ENCODE results near the gene GNAS-AS1. TPM values are rescaled to one million over a fixed set of nuclear protein-coding genes. Genes with fewer than 3 reads are reported as not detected.

GNAS-AS1 gene
- total RNA-seq, result 1 to 10 TPM; 1.0 to 1.6 TPM

GRCh38 chr20:58850693-58851174, at the start of gene GNAS-AS1:
Gene GNAS-AS1 (minus strand): TSS chr20:58850902.
- Mint-ChIP-seq H3K9me3 (no peaks in the 10 kb centered on the region), H3K4me3 (peak within 1 kb of the TSS; percentile 91), H3K27ac (peak within 1 kb of the TSS; percentile 62), H3K36me3 (peaks cover 2% of the 10 kb centered on the region), H3K4me1 (peaks cover 44% of the 10 kb centered on the region), H3K27me3 (peaks cover 57% of the 10 kb centered on the region)
- POLR2A ChIA-PET, result interaction anchor here (1.5 to 2.5 kb wide), 2 partner anchors 181 to 199 kb away, joined by 5 to 21 read pairs; partner anchors contain the start of genes ATP5F1E and STX16
- peak; percentile 77 for ATAC-seq (ENCODE audit: low read depth)
- peak; percentile 85 for DNase-seq

GRCh38 chr20:58900397-58900796, 49.7 kb upstream of the GNAS-AS1 start:
- no peak for DNase-seq
- Mint-ChIP-seq H3K4me3 (no peak overlapping the region), H3K4me1 (peaks cover 52% of the 10 kb centered on the region), H3K36me3 (peaks cover 40% of the 10 kb centered on the region), H3K9me3 (no peaks in the 10 kb centered on the region), H3K27me3 (no peaks in the 10 kb centered on the region), H3K27ac (peak overlapping the region; percentile 26)
- ATAC-seq (ENCODE audit: low read depth), result no peak
- POLR2A ChIA-PET, result interaction anchor here (0.8 kb wide), 1 partner anchor 108 kb away, joined by 3 read pairs; no protein-coding TSS in a partner anchor

- Mint-ChIP-seq H3K27ac (no peak overlapping the region), H3K4me1 (peaks cover 55% of the 10 kb centered on the region), H3K27me3 (no peaks in the 10 kb centered on the region), H3K36me3 (peaks cover 34% of the 10 kb centered on the region), H3K9me3 (no peaks in the 10 kb centered on the region), H3K4me3 (no peak overlapping the region)
- DNase-seq, result no peak
- no peak for ATAC-seq (ENCODE audit: low read depth)
- POLR2A ChIA-PET, result interaction anchor here (0.8 to 1.3 kb wide), 3 partner anchors 9 to 133 kb away, joined by 3 to 7 read pairs (median 3); partner anchors contain the start of gene ATP5F1E
Observed at GRCh38 chr20:58899512-58899911, 48.8 kb upstream of the GNAS-AS1 start.

GRCh38 chr20:58898629-58899408, 48.1 kb upstream of the GNAS-AS1 start:
- POLR2A ChIA-PET, result interaction anchor here (0.8 to 1.3 kb wide), 3 partner anchors 9 to 133 kb away, joined by 3 to 7 read pairs (median 3); partner anchors contain the start of gene ATP5F1E
- H3K4me3 Mint-ChIP-seq, result no peak overlapping the region
- DNase-seq (no peak), ATAC-seq (ENCODE audit: low read depth) (no peak)
- no peak overlapping the region for H3K27ac Mint-ChIP-seq
- peaks cover 34% of the 10 kb centered on the region for H3K36me3 Mint-ChIP-seq
- H3K27me3 Mint-ChIP-seq, result no peaks in the 10 kb centered on the region
- H3K4me1 Mint-ChIP-seq, result peaks cover 61% of the 10 kb centered on the region
- H3K9me3 Mint-ChIP-seq, result no peaks in the 10 kb centered on the region

- Mint-ChIP-seq H3K27me3 (no peaks in the 10 kb centered on the region), H3K9me3 (no peaks in the 10 kb centered on the region), H3K36me3 (peaks cover 34% of the 10 kb centered on the region), H3K4me3 (no peak overlapping the region), H3K27ac (peak overlapping the region; percentile 62), H3K4me1 (peaks cover 57% of the 10 kb centered on the region)
- no peak for DNase-seq
- POLR2A ChIA-PET, result interaction anchor here (1.0 to 2.1 kb wide), 3 partner anchors 10 to 263 kb away, joined by 3 to 9 read pairs (median 6); partner anchors contain the start of gene ATP5F1E
- ATAC-seq (ENCODE audit: low read depth), result no peak
Observed at GRCh38 chr20:58897488-58897887, 46.8 kb upstream of the GNAS-AS1 start.

GRCh38 chr20:58896820-58897219, 46.1 kb upstream of the GNAS-AS1 start:
- POLR2A ChIA-PET, result interaction anchor here (1.0 to 2.1 kb wide), 2 partner anchors 11 to 264 kb away, joined by 3 to 9 read pairs; no protein-coding TSS in a partner anchor
- Mint-ChIP-seq H3K9me3 (no peaks in the 10 kb centered on the region), H3K36me3 (peaks cover 38% of the 10 kb centered on the region), H3K4me1 (peaks cover 54% of the 10 kb centered on the region), H3K27me3 (no peaks in the 10 kb centered on the region), H3K4me3 (no peak overlapping the region), H3K27ac (peak overlapping the region; percentile 40)
- ATAC-seq (ENCODE audit: low read depth), result no peak
- no peak for DNase-seq

- H3K27ac Mint-ChIP-seq, result peak overlapping the region; percentile 78
- no peaks in the 10 kb centered on the region for H3K9me3 Mint-ChIP-seq
- peaks cover 38% of the 10 kb centered on the region for H3K36me3 Mint-ChIP-seq
- POLR2A ChIA-PET, result interaction anchor here (1.0 kb wide), 1 partner anchor 113 kb away, joined by 3 read pairs; no protein-coding TSS in a partner anchor
- peak overlapping the region; percentile 87 for H3K4me3 Mint-ChIP-seq
- no peaks in the 10 kb centered on the region for H3K27me3 Mint-ChIP-seq
- DNase-seq (no peak), ATAC-seq (ENCODE audit: low read depth) (no peak)
- peaks cover 52% of the 10 kb centered on the region for H3K4me1 Mint-ChIP-seq
Observed at GRCh38 chr20:58895448-58896180, 44.9 kb upstream of the GNAS-AS1 start.

GRCh38 chr20:58894652-58895447, 44.1 kb upstream of the GNAS-AS1 start:
- Mint-ChIP-seq H3K27me3 (no peaks in the 10 kb centered on the region), H3K9me3 (no peaks in the 10 kb centered on the region), H3K36me3 (peaks cover 36% of the 10 kb centered on the region), H3K4me1 (peaks cover 52% of the 10 kb centered on the region), H3K27ac (peak overlapping the region; percentile 78), H3K4me3 (peak overlapping the region; percentile 87)
- DNase-seq, result no peak
- no peak for ATAC-seq (ENCODE audit: low read depth)
- POLR2A ChIA-PET, result interaction anchor here (0.6 to 1.0 kb wide), 2 partner anchors 114 to 247 kb away, joined by 3 read pairs; no protein-coding TSS in a partner anchor

GRCh38 chr20:58893355-58894120, 42.8 kb upstream of the GNAS-AS1 start:
- no peak for ATAC-seq (ENCODE audit: low read depth)
- H3K27ac Mint-ChIP-seq, result peak overlapping the region; percentile 71

GRCh38 chr20:58892932-58893224, 42.2 kb upstream of the GNAS-AS1 start:
- Mint-ChIP-seq H3K27me3 (no peaks in the 10 kb centered on the region), H3K9me3 (no peaks in the 10 kb centered on the region), H3K36me3 (peaks cover 24% of the 10 kb centered on the region), H3K4me1 (peaks cover 43% of the 10 kb centered on the region), H3K27ac (peak overlapping the region; percentile 99), H3K4me3 (peak overlapping the region; percentile 95)
- no peak for ATAC-seq (ENCODE audit: low read depth)
- no peak for DNase-seq
- POLR2A ChIA-PET, result interaction anchor here (0.6 to 1.0 kb wide), 3 partner anchors 14 to 241 kb away, joined by 3 to 4 read pairs (median 3); no protein-coding TSS in a partner anchor

More at GRCh38 chr20:58893355-58894120, 42.8 kb upstream of the GNAS-AS1 start:
- DNase-seq, result no peak
- Mint-ChIP-seq H3K9me3 (no peaks in the 10 kb centered on the region), H3K4me3 (peak overlapping the region; percentile 87), H3K36me3 (peaks cover 27% of the 10 kb centered on the region), H3K27me3 (no peaks in the 10 kb centered on the region), H3K4me1 (peaks cover 47% of the 10 kb centered on the region)
- POLR2A ChIA-PET, result interaction anchor here (0.6 to 1.0 kb wide), 2 partner anchors 183 to 241 kb away, joined by 3 read pairs; no protein-coding TSS in a partner anchor

GRCh38 chr20:58892141-58892931, 41.6 kb upstream of the GNAS-AS1 start:
- POLR2A ChIA-PET, result interaction anchor here (0.6 to 1.4 kb wide), 7 partner anchors 15 to 267 kb away, joined by 3 to 14 read pairs (median 4); partner anchors contain the start of genes ATP5F1E and STX16
- ATAC-seq (ENCODE audit: low read depth) (peak; percentile 8), DNase-seq (peak; percentile 74)
- Mint-ChIP-seq H3K27ac (peak overlapping the region; percentile 99), H3K4me3 (peak overlapping the region; percentile 95), H3K4me1 (peaks cover 43% of the 10 kb centered on the region), H3K36me3 (peaks cover 20% of the 10 kb centered on the region), H3K27me3 (no peaks in the 10 kb centered on the region), H3K9me3 (no peaks in the 10 kb centered on the region)
